K562 (cell line): ENCODE results near the gene PSMB7. TPM values are rescaled to one million over a fixed set of nuclear protein-coding genes. Genes with fewer than 3 reads are reported as not detected.

Experiments used
- CREB1 ChIP-seq, 2 experiments: sonication (generic) in 1 of 2; formaldehyde crosslinking in 1 of 2; IDR thresholded peaks; 2 replicates each; pipeline versions ENCODE4 v1.6.1 to v1.8.0; 2012 to 2022; ENCODE audit warnings: inconsistent platforms in 1 of 2, mild to moderate bottlenecking in 1 of 2, missing genetic modification reagents in 1 of 2, moderate library complexity in 1 of 2
- HCFC1 ChIP-seq: IDR thresholded peaks from 2 replicates; pipeline ENCODE4 v1.6.1; 2012; ENCODE audit warnings: low read depth, low read length, improper control_type of control experiment
- HLTF ChIP-seq: fragments of 450-650 bp; IDR thresholded peaks from 2 replicates; pipeline ENCODE4 v1.6.1; 2016
- HNRNPLL ChIP-seq: fragments of 200-400 bp; formaldehyde crosslinking; IDR thresholded peaks from 2 replicates; pipeline ENCODE4 v1.6.1; 2017; ENCODE audit warnings: low read length, low read depth, mild to moderate bottlenecking; ENCODE audit not compliant: poor library complexity, severe bottlenecking
- HNRNPUL1 ChIP-seq: fragments of 200-400 bp; formaldehyde crosslinking; IDR thresholded peaks from 2 replicates; pipeline ENCODE4 v1.6.1; 2017; ENCODE audit warnings: low read length
- KHSRP ChIP-seq: fragments of 450-650 bp; IDR thresholded peaks from 2 replicates; pipeline ENCODE4 v1.6.1; 2017
- MEIS2 ChIP-seq: fragments of 450-650 bp; IDR thresholded peaks from 2 replicates; pipeline ENCODE4 v1.6.1; 2014; ENCODE audit warnings: mild to moderate bottlenecking; ENCODE audit not compliant: partially characterized antibody
- NBN ChIP-seq: fragments of 450-650 bp; IDR thresholded peaks from 2 replicates; pipeline ENCODE4 v1.6.1; 2016; ENCODE audit warnings: low read depth, mild to moderate bottlenecking
- NEUROD1 ChIP-seq: fragments of 150-350 bp; IDR thresholded peaks from 2 replicates; pipeline ENCODE4 v1.6.1; 2014; ENCODE audit warnings: borderline replicate concordance, low read length, low read depth; ENCODE audit not compliant: partially characterized antibody
- NFRKB ChIP-seq: fragments of 450-650 bp; IDR thresholded peaks from 2 replicates; pipeline ENCODE4 v1.6.1; 2016; ENCODE audit warnings: low read depth
- STAT5A ChIP-seq: IDR thresholded peaks from 2 replicates; pipeline ENCODE4 v1.6.1; 2012; ENCODE audit warnings: low read length, inconsistent platforms, borderline replicate concordance
- TRIM24 ChIP-seq, 2 experiments: fragments of 450-650 bp; IDR thresholded peaks; 2 replicates each; pipeline ENCODE4 v1.6.1; 2016
- ZC3H11A ChIP-seq: IDR thresholded peaks from 2 replicates; pipeline ENCODE4 v1.6.1; 2012; ENCODE audit warnings: low read depth, low read length, improper control_type of control experiment
- ZNF217 ChIP-seq: sonication (generic); formaldehyde crosslinking; IDR thresholded peaks from 2 replicates; pipeline ENCODE4 v1.8.0; 2022; ENCODE audit warnings: mild to moderate bottlenecking, missing genetic modification reagents
- ZNF444 ChIP-seq: fragments of 250-450 bp; sonication (Bioruptor Pico); IDR thresholded peaks from 2 replicates; pipeline ENCODE4 v1.4.0; 2020; ENCODE audit warnings: mild to moderate bottlenecking, moderate library complexity
- polyA plus RNA-seq, 8 experiments: library from polyadenylated mRNA; depleted of rRNA in 4 of 8; stranded (reverse) in 5 of 8; unstranded in 3 of 8; fragments of >200 nt; fragmentation: Nextera tagmentation in 2 of 8; fragmentation: Illumina TruSeq in 1 of 8; extraction: Ambion mirVana in 2 of 8; extraction: Trizol in 1 of 8; gene quantifications; 2 replicates each; pipeline versions ENCODE4 v1.2.1 to v1.2.3, GENCODE V29; 2011 to 2014; ENCODE audit warnings: inconsistent platforms in 1 of 8, missing spikeins in 1 of 8
- total RNA-seq, 7 experiments: library from RNA; depleted of rRNA in 6 of 7; stranded (reverse); fragments of >200 nt in 6 of 7; fragmentation: Illumina TruSeq in 2 of 7; extraction: Trizol in 2 of 7; gene quantifications; 2 replicates each; pipeline versions ENCODE4 v1.2.1 to v1.2.3, GENCODE V29; 2011 to 2021; ENCODE audit warnings: low replicate concordance in 1 of 7
- TF ChIP-seq, protein P1 (sequence below), 2 experiments: fragments of 450-650 bp; IDR thresholded peaks; 2 replicates each; pipeline ENCODE4 v1.6.1; 2018; ENCODE audit warnings: mild to moderate bottlenecking in 2 of 2, low read depth in 1 of 2; ENCODE audit not compliant: partially characterized antibody in 2 of 2
- TF ChIP-seq, protein P2 (sequence below), 3 experiments: fragments of 200-800 bp in 1 of 3; sonication (Bioruptor generic) in 1 of 3; sonication (generic) in 1 of 3; formaldehyde crosslinking in 1 of 3; IDR thresholded peaks; 2 replicates each; pipeline versions ENCODE4 v1.6.1 to v1.8.0; 2016 to 2022; ENCODE audit warnings: mild to moderate bottlenecking in 2 of 3, missing compliant biosample characterization in 2 of 3, missing genetic modification characterization in 2 of 3, missing genetic modification reagents in 1 of 3
- TF ChIP-seq, protein P3 (sequence below), 2 experiments: fragments of 450-650 bp; conservative IDR thresholded peaks; 2 replicates each; pipeline ENCODE4 v1.6.1; 2017; ENCODE audit warnings: mild to moderate bottlenecking in 2 of 2, moderate library complexity in 2 of 2
- TF ChIP-seq, protein P4 (sequence below): fragments of 450-650 bp; IDR thresholded peaks from 2 replicates; pipeline ENCODE4 v1.6.1; 2014; ENCODE audit warnings: low read depth, mild to moderate bottlenecking, moderate library complexity, borderline replicate concordance

PSMB7 gene
- total and polyA plus RNA-seq, 9 of the 15 experiments (the other 6 are each of a cell fraction or from before 2014, with no cell fraction given) = 321 to 978 (median 407) TPM

DNA sequence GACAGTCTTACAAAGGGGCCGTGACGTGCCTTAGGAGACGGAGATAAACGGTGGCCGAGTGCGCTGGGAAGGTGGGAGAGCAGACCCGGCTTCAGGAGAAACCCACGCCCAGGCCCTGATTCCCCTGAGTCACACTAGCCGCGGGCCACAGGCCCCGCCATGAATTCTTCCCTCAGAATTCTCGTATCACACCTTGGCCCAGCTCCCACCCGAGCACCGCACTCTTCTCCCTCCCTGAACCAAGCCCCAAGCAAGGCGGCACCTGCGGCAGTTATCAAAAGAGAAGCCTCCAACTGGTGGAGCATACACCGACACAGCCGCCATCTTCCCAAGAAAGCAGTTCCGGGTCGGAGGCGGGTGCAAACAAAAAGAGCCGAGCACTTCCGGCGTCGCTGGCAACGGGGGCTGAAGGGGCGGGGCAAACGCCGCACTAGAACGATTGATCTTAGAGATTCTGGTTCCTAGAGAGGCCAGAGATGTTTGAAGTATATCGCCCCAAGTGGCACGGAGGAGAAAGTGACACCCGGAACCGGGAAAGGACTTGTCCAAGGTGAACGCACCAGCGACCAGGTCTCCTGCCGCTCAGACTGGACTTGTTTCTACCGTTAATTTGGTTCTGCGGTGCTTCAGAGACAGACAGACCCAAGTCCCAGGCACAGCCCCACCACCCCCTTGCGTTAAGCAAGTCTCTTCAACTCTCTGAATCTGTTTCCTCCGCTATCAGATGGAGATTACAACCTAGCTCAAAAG, at the start of gene PSMB7 (continued):
- TF ChIP-seq, protein P1, sequence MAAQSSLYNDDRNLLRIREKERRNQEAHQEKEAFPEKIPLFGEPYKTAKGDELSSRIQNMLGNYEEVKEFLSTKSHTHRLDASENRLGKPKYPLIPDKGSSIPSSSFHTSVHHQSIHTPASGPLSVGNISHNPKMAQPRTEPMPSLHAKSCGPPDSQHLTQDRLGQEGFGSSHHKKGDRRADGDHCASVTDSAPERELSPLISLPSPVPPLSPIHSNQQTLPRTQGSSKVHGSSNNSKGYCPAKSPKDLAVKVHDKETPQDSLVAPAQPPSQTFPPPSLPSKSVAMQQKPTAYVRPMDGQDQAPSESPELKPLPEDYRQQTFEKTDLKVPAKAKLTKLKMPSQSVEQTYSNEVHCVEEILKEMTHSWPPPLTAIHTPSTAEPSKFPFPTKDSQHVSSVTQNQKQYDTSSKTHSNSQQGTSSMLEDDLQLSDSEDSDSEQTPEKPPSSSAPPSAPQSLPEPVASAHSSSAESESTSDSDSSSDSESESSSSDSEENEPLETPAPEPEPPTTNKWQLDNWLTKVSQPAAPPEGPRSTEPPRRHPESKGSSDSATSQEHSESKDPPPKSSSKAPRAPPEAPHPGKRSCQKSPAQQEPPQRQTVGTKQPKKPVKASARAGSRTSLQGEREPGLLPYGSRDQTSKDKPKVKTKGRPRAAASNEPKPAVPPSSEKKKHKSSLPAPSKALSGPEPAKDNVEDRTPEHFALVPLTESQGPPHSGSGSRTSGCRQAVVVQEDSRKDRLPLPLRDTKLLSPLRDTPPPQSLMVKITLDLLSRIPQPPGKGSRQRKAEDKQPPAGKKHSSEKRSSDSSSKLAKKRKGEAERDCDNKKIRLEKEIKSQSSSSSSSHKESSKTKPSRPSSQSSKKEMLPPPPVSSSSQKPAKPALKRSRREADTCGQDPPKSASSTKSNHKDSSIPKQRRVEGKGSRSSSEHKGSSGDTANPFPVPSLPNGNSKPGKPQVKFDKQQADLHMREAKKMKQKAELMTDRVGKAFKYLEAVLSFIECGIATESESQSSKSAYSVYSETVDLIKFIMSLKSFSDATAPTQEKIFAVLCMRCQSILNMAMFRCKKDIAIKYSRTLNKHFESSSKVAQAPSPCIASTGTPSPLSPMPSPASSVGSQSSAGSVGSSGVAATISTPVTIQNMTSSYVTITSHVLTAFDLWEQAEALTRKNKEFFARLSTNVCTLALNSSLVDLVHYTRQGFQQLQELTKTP (IDR thresholded peaks at IDR 0.05; ENCODE audit: low read depth in 1 of 2, partially characterized antibody in 2 of 2) = peak; percentile 71 to 74
- TF ChIP-seq ZC3H11A (0 out of 2 replicates have a peak, but pooled peaks have one; percentile 18), STAT5A (peak; percentile 56; the same call in 1 of the 2 replicates), NBN (peak; percentile 51; the same call in 1 of the 2 replicates), TRIM24 (IDR thresholded peaks at IDR 0.05) (peak in 1 of 2 experiments; percentile 52; a peak in 1 of 4 replicates), HLTF (no peak), HNRNPLL (peak; percentile 19), KHSRP (no peak), HCFC1 (peak; percentile 83), MEIS2 (peak; percentile 33), NFRKB (peak; percentile 77), ZNF444 (CRISPR knock-in tag) (0 out of 2 replicates have a peak, but pooled peaks have one; percentile 11), NEUROD1 (peak; percentile 37), CREB1 (IDR thresholded peaks at IDR 0.05) (peak; percentile 78), CREB1 (CRISPR knock-in tag; IDR thresholded peaks at IDR 0.05) (peak; percentile 36; the same call in 1 of the 2 replicates), HNRNPUL1 (0 out of 2 replicates have a peak, but pooled peaks have one; percentile 49), ZNF217 (CRISPR knock-in tag) (no peak)
- TF ChIP-seq, protein P2, sequence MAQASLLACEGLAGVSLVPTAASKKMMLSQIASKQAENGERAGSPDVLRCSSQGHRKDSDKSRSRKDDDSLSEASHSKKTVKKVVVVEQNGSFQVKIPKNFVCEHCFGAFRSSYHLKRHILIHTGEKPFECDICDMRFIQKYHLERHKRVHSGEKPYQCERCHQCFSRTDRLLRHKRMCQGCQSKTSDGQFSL (CRISPR knock-in tag; IDR thresholded peaks at IDR 0.05) = 0 out of 2 replicates have a peak, but pooled peaks have one; percentile 2
- TF ChIP-seq, protein P2 (tag; IDR thresholded peaks at IDR 0.05) = no peak
- TF ChIP-seq, protein P3, sequence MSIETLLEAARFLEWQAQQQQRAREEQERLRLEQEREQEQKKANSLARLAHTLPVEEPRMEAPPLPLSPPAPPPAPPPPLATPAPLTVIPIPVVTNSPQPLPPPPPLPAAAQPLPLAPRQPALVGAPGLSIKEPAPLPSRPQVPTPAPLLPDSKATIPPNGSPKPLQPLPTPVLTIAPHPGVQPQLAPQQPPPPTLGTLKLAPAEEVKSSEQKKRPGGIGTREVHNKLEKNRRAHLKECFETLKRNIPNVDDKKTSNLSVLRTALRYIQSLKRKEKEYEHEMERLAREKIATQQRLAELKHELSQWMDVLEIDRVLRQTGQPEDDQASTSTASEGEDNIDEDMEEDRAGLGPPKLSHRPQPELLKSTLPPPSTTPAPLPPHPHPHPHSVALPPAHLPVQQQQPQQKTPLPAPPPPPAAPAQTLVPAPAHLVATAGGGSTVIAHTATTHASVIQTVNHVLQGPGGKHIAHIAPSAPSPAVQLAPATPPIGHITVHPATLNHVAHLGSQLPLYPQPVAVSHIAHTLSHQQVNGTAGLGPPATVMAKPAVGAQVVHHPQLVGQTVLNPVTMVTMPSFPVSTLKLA (conservative IDR thresholded peaks at IDR 0.05) = peak; percentile 77 to 91
- TF ChIP-seq, protein P4, sequence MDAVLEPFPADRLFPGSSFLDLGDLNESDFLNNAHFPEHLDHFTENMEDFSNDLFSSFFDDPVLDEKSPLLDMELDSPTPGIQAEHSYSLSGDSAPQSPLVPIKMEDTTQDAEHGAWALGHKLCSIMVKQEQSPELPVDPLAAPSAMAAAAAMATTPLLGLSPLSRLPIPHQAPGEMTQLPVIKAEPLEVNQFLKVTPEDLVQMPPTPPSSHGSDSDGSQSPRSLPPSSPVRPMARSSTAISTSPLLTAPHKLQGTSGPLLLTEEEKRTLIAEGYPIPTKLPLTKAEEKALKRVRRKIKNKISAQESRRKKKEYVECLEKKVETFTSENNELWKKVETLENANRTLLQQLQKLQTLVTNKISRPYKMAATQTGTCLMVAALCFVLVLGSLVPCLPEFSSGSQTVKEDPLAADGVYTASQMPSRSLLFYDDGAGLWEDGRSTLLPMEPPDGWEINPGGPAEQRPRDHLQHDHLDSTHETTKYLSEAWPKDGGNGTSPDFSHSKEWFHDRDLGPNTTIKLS = peak; percentile 92
